H1 (cell line): ENCODE measurements around the gene ABCB7.

ENCODE experiments used
- CTCF ChIP-seq, 3 experiments: IDR thresholded peaks; 1 replicate in 2 of 3; 2 replicates in 1 of 3; pipeline versions ENCODE4 v1.5.1 to v1.6.1; 2011; ENCODE audit warnings: low read length in 3 of 3, mild to moderate bottlenecking in 3 of 3, inconsistent platforms in 2 of 3, low read depth in 1 of 3, moderate library complexity in 1 of 3; ENCODE audit not compliant: insufficient read depth in 1 of 3; ENCODE audit errors: control extremely low read depth in 1 of 3
- POLR2A ChIP-seq, 2 experiments: IDR thresholded peaks; 1 replicate in 1 of 2; 2 replicates in 1 of 2; pipeline ENCODE4 v1.6.1; 2011; ENCODE audit warnings: low read depth in 2 of 2, low read length in 2 of 2, mild to moderate bottlenecking in 2 of 2; ENCODE audit errors: control extremely low read depth in 1 of 2

- TF ChIP-seq POLR2A (IDR thresholded peaks at IDR 0.05; ENCODE audit: control extremely low read depth in 1 of 2, low read depth in 2 of 2, low read length in 2 of 2) = peak; percentile 51 to 85
- TF ChIP-seq CTCF (IDR thresholded peaks at IDR 0.05; ENCODE audit: control extremely low read depth in 1 of 3, insufficient read depth in 1 of 3, low read depth in 1 of 3, low read length in 3 of 3) = 0 out of 4 replicates have a peak, but pooled peaks of 1 of the 3 experiments have one; percentile 7
These were observed at the start of gene ABCB7 for GRCh38 chrX:75155827-75156525.
